Activated CD4-positive, alpha-beta T cell treated with anti-CD3 and anti-CD28 coated beads, Interleukin-2, Interleukin-6, amounts not matched to agents 100 ng/mL and 50 ng/mL, durations not matched to agents 16 hours and 8 hours (primary cell): ENCODE measurements around the gene TTC23.
"Not testable (repeated sequence)": the region's sequence is repeated elsewhere in the genome, so short reads cannot be mapped to it uniquely, and the experiment has no call there.

Source experiments
- DNase-seq: peaks from one replicate; pipeline ENCODE4 v3.0.0-alpha.2; 2020

Gene TTC23

DNA sequence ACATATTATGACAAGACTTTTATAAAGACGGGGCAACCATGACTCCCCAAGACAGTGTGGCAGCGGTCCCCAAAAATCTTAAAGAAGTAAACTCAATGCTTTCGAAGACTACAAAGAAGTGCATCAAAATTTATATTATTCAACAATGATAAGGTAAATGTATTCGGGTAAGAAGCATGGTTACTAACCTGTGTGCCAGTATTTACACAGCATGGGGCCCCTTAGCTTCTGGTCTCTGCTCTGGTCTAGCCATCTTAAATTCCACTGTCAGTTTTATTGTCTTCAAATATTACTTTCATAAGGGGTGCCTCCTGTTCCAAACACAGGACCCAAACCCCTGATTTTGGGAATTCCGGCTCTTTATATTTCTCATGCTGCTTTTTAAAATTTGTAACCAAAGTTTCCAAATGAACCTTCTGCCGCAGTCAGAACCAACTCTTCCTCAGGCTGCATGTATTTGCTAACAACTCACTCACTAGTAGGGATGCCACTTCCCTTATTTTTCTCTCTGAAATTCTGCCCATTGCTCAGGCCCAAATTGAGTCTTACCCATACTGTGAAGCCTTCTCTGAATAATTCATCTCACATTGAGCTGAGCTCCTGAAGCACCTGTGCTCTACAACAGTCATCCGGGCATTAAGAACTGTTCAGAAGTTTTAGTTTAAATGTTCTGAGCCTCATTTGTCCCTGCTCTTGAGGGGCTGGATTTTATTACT is 1.2 kb downstream of the TTC23 start:
- no peak for DNase-seq

DNA sequence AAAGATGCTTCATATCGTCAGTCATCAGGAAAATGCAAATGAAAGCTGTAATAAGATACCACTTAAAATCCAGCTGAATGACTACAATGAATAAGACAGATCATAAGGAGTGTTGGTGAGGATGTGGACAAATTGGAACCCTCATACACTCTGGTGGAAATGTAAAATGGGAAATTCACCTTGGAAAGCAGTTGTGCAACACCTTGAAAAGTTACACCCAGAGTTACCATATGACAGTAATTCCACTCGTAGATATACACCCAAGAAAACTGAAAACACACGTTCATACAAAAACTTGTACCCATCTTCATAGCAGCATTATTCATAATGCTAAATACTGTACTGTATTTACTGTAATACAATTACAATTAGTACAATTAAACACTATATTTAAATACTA is 2.3 kb downstream of the TTC23 start:
- no peak for DNase-seq

DNA sequence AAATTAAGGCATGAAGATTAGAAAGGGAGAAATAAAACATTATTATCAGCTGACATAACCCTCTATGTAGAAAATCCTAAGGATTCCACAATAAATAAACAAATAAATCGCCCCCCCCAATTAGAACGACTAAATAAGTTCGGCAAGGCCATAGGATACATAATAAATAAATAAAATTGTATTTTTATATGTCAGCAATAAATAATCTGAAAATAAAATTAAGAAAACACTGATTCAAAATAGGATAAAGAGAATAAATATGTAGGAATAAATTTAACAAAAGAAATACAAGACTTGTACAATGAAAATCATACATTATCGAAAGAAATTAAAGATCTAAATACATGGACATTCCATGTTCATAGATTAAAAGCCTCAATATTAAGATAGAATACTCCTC is 5.1 kb downstream of the TTC23 start:
- no peak for DNase-seq

DNA sequence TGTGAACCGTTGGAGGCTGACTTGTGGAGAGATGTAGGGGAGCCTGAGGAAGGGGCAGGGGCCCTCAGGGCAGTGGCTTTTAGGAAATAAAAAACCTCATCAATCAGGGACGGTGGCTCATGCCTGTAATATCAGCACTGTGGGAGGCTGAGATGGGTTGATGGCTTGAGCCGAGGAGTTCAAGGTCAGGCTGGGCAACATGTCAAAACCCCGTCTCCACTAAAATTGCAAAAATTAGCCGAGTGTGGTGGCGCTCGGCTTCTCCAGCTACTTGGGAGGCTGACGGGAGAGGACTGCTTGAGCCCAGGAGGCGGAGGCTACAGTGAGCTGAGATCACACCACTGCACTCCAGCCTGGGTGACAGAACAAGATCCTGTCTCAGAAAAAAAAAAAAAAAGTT is 7.6 kb downstream of the TTC23 start:
- DNase-seq: no peak

DNA sequence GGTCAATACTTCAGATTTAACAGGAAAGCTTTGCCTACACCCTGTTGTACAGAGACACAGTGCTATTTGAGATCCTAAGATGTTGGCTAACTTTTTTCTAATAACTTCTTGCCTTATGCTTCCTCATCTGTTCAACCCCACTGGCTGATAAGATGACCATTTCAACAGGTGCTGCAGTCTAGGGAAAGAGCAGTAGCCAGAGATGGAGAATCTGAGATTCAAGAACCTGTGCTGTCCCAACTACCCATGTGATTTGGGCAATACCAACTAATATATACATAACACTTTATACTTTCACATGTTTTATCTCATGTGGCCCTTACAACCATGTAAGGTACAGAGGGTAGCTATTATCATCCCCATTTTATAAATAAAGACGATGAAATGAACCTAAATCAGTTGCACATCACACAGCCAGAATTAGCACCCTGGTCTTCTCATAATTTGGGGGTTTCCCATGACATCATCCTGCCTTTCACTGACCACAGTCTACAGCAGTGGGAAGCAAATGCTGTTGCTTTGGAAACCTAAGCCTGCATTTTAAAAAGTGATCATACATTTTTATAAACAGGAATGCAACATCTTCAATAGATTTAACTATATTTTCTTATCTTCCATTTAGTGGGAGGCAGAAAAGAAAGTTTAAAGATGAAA is 9.7 kb downstream of the TTC23 start:
- peak; percentile 51 for DNase-seq

DNA sequence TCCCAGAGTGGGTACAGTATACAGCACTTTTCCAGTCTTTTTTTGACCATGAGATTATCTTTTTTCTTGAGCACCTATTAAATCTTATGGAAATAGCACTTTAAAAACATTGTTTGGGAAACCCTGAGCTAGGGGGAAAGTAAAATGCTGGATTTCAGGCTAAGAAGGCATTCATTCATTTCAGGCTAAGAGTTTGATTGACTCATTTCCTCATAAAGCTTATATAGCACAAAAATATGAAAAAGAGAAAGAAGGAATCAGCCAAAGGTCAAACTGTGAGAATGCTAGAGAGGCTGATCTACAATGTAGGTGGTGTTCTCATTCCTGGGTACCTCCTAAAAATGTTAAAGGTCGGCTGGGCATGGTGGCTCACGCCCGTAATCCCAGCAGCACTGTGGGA is 10.5 kb downstream of the TTC23 start:
- no peak for DNase-seq

DNA sequence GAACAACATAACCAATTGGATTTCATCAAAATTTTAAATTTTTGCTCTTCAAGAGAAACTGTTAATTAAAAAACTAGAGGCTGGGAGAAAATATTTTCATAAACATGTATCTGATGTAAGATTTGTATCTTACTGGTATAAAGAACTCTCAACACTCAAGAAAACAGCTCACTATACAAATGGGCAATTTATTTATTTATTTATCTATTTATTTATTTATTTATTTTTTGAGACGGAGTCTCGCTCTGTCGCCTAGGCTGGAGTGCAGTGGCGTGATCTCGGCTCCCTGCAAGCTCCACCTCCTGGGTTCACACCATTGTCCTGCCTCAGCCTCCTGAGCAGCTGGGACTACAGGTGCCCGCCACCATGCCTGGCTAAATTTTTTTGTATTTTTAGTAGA is 15.2 kb downstream of the TTC23 start:
- not testable (repeated sequence) for DNase-seq

DNA sequence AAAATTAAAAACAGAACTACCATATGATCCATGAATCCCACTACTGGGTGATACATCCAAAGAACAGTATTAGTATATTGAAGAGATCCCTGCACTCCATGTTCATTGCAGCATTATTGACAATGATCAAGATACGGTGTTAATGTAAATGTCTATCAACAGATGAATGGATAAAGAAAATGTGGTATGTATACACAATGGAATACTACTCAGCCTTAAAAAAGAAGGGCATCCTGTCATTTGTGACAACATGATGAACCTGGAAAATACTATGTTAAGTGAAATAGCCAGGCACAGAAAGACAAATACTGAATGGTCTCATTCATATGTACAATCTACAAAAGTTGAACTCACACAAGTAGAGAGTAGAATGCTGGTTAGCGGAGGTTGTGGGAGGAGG is 16.6 kb downstream of the TTC23 start:
- DNase-seq: no peak

DNA sequence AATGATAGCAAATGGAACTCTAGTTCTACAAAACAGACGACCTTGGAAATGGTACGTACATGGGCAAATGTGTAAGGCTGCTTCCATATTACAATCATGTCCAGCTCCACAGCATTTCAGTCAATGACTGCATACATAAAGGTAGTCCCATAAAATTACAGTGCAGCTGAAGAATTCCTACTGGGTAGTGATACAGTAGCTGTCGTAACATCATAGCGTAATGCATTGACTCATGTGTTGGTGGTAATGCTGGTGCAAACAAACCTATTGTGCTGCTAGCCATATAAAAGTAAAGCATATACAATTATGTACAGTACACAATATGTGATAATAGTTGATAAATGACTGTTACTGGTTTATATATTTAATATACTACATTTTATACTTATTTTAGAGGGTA is 18.5 kb downstream of the TTC23 start:
- no peak for DNase-seq

DNA sequence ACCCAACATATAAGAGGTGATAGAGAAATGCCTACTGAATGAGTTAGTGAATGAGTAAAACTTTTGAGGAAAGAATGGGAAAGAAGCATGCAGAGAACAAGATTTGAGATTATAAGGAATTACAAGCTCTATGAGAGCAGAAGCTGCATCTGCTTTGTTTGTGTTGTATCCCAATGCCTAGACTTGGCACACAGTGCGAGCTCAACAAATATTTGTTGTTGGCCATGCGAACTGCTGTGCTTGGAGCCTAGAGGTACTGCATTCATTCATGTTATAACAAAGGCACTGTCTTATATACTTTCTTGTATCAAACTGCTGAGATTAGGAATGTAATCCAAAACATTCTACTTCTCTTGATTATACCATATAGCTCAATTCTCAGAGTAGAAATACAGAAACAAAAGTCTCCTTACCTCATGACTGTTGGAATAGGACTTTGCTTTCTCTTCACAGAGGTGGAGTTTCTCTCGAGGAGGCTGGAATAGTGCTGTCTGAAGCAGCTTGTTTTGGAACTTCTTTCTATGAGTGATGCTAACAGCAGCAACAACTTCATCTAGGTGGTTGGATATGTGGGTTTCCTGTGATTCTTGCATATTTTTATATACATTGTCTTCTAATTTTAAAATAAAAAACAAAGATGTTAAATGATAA is 21.1 kb downstream of the TTC23 start:
- no peak for DNase-seq

DNA sequence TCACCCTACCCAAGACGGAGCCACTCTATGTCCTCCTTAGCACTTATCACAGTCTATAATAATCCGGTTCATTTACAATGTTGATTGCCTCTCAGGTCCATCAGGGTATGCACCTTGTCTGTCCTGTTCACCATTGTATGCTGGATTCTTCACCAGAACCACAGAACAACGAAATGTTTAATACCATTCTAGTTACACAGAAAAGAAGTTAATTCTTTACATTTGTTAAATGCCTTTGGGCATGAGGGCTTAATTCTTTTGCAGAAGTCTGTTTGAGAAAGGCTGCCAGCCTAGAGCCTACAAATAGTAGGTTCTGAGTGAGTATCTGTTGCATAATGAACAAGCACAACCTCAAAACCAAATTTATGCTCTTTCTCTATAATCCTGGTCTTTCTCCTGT is 22.6 kb downstream of the TTC23 start:
- no peak for DNase-seq

DNA sequence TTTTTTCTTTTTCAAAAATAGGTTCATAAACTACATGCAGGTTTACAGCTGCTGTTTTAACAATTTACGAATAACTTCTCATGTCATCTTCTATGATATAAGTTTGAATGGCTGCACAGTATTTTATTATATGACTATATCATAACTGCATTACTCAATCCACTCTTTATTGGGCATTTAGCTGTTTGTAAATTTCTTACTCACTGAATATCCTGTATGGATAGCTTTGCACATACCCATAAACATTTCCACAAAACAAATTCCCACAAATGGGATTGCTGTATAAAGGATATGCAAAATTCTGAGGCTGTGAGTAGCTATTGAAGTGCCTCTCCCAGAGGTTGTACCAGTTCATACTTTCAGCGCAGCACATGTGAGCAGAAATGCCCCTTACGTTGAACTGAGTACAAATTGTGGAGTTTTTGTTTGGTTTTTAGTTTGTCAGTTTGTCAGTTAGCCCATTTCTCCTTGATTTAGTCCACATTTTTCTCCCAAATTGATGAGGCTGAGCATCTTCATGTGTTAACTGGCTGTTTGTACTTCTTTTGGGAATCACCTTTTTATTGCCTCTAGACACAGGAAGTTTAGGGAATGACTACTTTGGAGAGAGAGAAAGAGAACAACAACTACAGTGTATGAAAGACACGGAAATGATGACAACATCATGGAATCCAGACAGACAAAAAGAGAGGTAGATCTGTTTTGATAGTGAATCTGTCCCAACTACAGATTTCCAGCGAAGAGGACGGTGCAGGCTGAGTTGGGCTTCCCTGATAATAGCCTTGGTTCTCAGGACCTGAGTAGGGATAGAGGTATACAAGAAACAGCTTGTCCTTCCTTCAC is 24.8 kb downstream of the TTC23 start:
- no peak for DNase-seq

DNA sequence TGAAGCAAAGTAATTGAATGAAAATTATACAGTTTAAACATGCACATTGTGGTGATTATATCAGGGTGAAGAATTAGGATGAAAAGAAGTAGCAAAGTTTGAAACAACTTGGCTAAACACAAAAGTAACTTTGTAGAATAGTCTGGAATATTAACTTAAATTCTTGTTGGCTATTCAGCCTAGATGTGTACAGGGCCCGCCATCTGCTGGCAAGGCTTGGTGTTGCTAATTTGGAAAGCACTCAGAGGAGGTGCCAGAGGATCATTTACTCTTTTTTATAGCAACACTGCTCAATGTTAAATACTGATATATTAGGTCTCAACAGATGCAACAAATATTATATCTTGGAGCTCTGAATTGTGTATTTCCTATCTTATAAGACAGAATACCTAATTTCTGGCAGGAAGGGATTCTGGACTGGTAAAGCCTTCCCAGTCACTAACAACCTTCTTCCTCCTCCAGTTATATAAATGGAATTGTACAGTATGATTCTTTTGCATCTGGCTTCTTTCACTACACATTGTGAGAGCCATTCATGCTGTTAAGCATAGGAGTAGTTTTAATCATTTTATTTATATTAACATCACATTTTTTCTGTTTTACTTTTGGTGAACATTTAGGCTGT is 36.1 kb downstream of the TTC23 start:
- peak; percentile 68 for DNase-seq

DNA sequence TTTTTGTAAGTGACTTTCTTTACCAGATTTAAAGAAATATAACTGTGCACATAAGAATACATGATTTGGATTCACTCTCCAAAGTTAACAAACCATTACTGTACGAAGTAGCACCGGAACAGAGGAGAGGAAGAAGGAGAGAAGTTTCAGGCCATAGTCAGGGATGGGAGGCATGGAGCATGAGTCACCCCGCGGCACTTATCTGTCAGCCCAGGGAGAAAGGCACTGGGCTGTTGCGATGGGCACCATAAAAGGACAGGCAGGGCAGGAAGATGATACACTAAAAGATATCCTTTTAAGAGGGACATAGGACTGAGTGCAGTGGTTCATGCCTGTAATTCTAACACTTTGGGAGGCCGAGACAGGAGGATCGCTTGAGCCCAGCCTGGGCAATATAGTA is 37.0 kb downstream of the TTC23 start:
- no peak for DNase-seq

DNA sequence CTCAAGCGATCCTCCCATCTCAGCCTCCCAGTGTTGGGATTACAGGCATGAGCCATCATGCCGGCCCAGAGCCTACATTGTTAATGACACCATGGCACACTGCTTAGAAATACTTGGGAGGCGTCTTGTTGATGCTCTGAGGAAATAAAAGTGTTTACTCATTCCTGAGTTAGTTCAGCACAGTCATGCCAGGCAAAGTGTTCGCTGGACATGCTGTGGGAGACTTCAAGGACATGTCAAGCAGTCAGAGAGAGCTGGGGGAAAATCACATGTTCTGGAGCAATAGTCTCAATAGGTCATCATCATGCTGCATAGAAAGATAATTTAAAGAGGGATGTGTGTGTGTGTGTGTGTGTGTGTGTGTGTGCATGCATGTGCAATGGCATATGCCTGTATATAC is 37.5 kb downstream of the TTC23 start:
- no peak for DNase-seq

DNA sequence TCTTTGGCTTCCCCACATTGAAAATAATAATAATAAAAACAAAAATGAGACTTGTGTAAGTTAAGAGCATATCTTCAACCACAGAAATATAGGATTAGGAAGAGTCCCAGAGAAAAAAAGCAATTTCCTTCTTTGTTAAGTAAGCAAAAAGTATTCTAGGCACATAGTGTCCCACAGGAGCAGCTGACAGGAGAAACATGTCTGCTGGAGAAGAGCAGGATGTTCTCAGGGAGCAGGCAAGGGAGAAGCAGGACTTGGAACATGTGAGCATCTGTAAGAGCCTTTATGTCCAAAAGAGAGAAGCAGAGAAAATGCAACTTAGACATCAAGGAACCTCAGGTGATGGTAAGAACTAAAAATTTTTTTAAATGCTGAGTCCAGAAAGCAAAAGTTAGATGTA is 39.0 kb downstream of the TTC23 start:
- no peak for DNase-seq

DNA sequence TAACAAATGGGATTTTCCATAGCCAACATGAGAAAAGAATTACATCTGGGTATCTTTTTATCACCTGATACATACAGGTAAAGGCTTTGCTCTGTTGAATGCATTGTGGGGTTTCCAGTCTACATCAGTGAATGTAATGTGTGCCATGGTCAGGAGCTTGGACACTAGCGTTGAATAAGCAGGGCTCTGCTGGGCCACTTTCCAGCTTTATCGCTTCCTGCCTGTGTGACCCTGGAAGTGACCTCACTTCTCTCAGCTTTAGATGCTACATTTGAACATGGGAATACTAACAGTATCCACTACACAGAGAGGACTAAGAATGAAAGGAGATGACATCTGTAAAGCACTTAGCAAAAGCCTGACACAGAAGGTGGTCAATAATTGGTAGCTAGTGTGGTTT is 40.1 kb downstream of the TTC23 start:
- no peak for DNase-seq

DNA sequence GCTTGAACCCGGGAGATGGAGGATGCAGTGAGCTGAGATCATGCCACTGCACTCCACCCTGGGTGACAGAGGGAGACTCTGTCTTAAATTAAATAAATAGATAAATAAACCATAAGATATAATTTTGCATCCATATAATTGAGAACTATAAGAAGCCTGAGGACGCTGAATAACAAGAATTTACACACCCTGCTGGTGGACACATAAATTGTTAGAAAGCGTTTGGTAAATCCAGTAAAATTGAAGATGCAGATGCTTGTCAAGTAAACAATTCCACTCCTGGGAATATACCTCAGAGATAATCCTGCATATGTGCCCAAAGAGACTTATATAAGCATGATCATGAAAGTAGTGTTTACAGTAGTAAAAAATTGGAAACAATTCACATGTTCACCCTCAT is 41.7 kb downstream of the TTC23 start:
- DNase-seq: no peak

DNA sequence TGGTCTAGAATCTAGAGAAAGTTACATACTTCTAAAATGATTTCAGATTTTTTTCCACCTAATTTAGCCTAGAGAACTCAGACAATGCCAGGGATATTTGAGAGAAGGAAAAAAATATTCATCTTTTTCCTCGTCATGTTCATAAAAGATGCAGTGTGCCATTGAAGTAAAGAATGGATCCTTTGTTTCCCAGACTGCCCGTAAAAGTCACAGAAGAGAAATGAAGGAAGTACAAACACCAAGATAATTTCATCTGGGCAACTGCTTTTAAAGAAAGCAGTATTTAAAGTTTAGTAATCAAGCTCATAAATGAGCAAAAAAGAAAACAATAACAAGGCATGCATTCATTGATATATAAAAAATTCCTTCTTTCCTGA is 47.2 kb downstream of the TTC23 start:
- DNase-seq: no peak

DNA sequence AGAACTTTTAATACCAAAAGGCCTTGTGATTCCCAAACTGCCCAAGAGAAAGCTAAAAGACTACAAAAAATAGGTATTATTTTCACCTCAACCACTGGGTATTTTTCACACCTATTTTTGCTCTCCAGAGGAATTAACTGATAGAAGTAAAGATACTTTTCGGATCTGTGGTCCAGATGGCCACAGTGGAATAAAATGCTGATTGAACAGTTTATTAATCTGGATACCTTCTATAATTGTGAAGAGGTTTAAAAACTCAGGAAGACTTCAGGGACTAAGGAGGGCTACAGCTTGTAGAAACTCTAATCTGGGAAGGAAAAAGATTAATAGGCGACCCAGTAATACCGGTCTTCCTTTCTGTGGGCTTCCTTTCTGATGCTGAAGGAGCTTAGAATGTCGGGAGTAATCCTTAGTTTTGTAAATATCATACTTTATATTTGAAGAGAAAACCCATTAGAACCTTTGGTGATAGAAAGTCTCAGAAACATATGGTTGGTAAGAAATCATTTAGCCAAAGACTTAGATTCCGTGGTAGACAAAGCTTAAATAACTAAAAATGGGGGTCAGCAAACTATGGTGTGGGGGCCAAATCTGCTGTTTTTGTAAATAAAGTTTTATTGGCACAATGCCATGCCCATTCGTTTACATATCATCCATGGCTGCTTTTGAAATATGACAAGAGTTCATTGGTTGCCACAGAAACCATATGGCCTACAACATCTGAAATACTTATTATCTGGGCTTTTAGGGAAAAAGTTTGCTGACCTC is 47.8 kb downstream of the TTC23 start:
- DNase-seq: no peak

DNA sequence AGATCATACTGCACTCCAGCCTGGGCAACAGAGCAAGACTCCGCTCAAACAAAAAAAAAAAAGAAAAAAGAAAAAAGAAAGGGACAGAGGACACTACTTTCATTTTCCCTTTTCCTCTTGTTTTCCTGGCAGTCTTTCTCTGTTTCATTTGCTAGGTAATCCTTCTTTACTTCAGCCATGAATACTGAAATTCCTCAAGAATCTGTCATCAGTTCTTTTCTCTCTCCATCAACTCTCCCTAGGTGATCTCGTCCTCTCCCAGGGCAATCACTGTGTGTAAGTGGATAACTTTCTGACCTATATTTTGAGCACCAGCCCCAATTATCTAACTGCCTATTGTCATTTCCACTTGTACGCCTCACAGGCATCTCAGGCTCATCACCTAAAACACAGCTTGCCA is 51.5 kb downstream of the TTC23 start:
- DNase-seq: no peak

DNA sequence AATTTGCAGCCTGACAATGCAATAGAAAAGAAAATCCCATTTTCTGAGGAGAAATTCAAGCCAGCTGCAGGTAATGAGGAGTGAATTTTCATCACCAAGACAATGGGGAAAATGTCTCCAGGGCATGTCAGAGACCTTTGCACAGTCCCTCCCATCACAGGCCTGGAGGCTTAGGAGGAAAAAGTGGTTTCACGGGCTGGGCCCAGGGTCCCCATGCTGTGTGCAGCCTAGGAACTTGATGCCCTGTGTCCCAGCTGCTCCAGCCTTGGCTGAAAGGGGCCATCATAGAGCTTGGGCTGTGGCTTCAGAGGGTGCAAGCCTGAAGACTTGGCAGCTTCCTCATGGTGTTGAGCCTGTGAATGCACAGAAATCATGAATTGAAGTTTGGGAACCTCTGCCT is 57.2 kb downstream of the TTC23 start:
- DNase-seq: not testable (repeated sequence)
